IPS-18a (cell line): ENCODE measurements around the gene TUBB2A.
"Not testable (repeated sequence)": the region's sequence is repeated elsewhere in the genome, so short reads cannot be mapped to it uniquely, and the experiment has no call there.

Experiments
- H3K27ac ChIP-seq: one replicate; pipeline ENCODE4 v1.5.1; 2013; ENCODE audit warnings: low read length
- H3K27me3 ChIP-seq: one replicate; pipeline ENCODE4 v1.6.1; 2013; ENCODE audit warnings: mild to moderate bottlenecking, low read length; ENCODE audit not compliant: control insufficient read depth, insufficient read depth
- H3K36me3 ChIP-seq: one replicate; pipeline ENCODE4 v1.6.1; 2013; ENCODE audit warnings: low read depth, low read length; ENCODE audit not compliant: control insufficient read depth
- H3K4me1 ChIP-seq: one replicate; pipeline ENCODE4 v1.6.1; 2013; ENCODE audit warnings: low read depth, low read length; ENCODE audit not compliant: control insufficient read depth
- H3K4me3 ChIP-seq: one replicate; pipeline ENCODE4 v1.5.1; 2013; ENCODE audit warnings: low read length
- H3K9ac ChIP-seq: one replicate; pipeline ENCODE4 v1.6.1; 2013; ENCODE audit warnings: mild to moderate bottlenecking, low read length, moderate library complexity
- H3K9me3 ChIP-seq: one replicate; pipeline ENCODE4 v1.6.1; 2013; ENCODE audit warnings: low read depth, low read length; ENCODE audit not compliant: control insufficient read depth

Gene TUBB2A

DNA sequence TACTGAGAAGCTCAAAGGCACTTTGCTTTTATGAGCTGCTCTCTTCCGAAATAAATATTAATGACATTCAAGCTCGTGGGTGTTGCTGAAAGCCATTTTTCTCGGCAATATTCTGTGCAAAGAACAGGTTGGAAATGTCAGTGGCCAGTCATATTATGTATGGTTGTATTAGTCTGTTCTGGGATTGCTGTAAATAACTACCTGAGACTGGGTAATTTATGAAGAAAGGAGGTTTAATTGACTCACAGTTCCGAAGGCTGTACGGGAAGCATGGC, 38.0 kb upstream of the TUBB2A start:
- Histone ChIP-seq H3K9ac (no peak overlapping the region), H3K36me3 (no peaks in the 10 kb centered on the region), H3K4me1 (peaks cover 29% of the 10 kb centered on the region), H3K9me3 (no peaks in the 10 kb centered on the region), H3K27ac (no peak overlapping the region), H3K27me3 (no peaks in the 10 kb centered on the region), H3K4me3 (peak overlapping the region; percentile 2)

DNA sequence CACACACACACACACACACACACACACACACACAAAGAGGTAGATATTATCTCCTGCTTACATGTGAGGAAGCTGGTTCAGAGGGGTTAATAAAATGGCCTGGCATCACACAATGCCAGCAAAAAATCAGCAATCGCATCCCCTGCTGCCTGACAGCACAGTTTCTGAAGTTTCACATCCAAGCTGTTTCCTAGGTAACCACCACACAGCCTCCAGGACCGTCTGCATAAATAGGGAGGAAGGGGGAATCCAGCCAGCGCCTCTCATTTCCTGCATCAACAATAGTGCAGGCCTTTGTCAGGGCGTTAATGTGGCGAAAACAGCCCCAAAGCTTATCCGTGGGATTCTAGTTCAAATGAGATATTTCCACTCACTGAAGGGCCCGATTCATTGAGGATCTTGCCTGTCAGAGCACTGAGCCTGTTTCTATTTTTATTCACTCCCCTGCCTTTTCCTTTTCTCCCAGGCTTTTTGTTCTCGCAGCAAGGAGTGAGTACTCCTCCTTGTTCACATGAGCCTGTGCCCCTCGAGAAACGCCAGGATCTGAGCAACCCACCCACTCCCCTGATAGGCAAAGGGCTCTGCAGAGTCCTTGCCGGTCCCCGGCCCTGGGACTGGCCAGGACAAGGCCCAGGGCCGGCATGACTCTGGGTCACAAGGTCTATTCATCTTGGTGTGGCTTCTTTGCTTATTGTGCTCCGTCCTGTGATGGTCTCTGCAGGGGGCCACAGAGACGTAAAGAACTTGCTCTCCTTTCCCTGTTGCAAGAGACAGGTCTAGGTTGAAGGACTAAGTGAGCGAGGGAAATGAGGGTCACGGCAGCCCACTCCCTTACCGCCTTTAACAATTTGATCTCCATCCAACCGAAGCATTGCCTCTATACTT, 37.4 kb upstream of the TUBB2A start:
- Histone ChIP-seq H3K9ac (peak overlapping the region; percentile 51), H3K27ac (peak overlapping the region; percentile 48), H3K9me3 (no peaks in the 10 kb centered on the region), H3K27me3 (no peaks in the 10 kb centered on the region), H3K36me3 (no peaks in the 10 kb centered on the region), H3K4me1 (peaks cover 29% of the 10 kb centered on the region), H3K4me3 (peak overlapping the region; percentile 2)

DNA sequence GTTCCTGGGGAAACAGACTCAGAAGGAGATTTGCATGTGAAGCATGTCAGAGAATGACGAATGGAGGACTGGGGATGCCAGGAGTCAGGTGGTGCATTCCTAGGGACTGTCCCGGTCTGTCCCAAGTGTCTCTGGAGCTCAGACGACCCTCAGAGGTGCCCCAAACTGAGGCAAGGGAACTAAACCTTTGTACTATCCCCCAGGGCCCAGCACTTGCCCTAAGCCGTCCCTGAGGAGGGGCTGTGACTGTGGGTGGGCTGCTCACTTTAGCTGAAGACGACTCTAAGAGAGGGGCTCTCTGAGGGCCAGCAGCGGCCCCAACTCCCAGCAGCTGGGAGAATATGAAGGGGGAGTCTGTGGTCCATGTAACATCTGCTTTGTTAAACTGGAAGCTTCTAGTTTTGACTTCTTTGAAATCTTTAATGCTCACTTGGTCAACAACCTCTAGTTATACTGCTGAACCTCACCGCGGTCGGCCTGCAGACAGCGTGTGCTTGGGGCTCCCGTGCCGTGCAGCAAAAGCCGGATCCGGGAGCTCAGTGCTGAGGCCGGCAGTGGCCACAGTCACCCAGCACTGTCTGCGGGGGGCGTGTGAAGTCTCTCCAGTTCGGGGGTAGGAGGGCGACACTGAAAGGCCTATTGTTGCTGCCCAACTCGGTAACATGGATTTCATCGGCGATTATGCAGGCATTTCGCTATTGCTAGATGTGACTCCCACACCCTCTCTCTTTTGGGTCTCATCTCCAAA, 35.9 kb upstream of the TUBB2A start:
- no peaks in the 10 kb centered on the region for H3K27me3 ChIP-seq
- H3K4me1 ChIP-seq, result peaks cover 29% of the 10 kb centered on the region
- no peak overlapping the region for H3K4me3 ChIP-seq
- no peak overlapping the region for H3K9ac ChIP-seq
- no peak overlapping the region for H3K27ac ChIP-seq
- no peaks in the 10 kb centered on the region for H3K9me3 ChIP-seq
- no peaks in the 10 kb centered on the region for H3K36me3 ChIP-seq

DNA sequence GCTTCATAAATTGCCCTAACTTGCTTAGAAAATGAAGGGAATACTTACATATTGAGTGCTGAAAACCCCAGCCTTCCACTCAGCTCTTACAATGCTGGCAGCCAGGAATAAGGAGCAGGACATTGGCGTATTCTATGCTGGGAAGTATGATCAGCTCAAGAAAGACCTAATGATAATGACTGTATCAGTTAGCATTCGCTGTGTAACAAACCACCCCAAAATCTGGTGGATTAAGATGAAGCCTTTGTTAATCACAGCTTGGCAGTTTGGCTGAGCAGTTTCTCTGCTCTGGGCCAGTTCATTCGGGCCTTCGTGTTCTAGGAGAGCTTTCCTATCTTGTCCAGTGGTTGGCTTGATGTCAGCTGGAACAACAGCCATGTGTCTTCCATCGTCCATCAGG, 33.4 kb upstream of the TUBB2A start:
- Histone ChIP-seq H3K36me3 (no peaks in the 10 kb centered on the region), H3K4me1 (peaks cover 28% of the 10 kb centered on the region), H3K9me3 (no peaks in the 10 kb centered on the region), H3K27ac (no peak overlapping the region), H3K9ac (no peak overlapping the region), H3K27me3 (no peaks in the 10 kb centered on the region), H3K4me3 (no peak overlapping the region)

DNA sequence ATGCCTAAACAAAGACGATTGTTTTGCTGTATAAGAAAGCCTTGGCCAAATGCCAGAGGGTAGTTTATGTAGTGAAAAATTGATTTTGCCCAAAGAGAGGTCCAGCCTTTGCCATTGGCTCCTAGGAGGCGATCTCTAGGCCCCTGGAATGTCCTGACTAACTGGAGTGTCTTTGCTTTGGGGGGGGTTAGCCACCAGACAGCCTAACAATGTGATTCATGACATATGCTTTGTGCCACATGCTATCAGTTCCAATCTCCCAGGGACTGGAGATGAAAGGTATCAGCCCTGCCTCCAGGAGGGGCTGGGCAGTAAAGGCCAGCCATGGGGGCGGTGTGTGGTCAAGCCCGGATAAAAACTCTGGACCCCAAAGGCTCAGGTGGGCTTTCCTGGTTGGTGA, 32.7 kb upstream of the TUBB2A start:
- H3K36me3 ChIP-seq, result no peaks in the 10 kb centered on the region

DNA sequence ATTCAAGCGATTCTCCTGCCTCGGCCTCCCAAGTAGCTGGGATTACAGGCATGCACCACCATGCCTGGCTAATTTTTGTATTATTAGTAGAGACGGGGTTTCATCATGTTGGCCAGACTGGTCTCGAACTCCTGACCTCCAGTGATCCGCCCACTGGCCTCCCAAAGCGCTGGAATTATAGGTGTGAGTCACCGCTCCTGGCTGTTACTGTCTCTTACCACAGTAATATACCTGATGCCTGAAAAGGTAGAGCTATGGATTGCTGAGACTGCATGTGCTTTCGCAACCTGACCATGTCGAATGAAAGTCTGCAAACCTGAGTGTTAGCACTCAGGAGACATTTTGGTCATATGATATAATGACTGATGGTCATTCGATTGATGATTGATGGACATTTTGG, 31.8 kb upstream of the TUBB2A start:
- H3K36me3 ChIP-seq, H3K4me3 ChIP-seq, H3K27ac ChIP-seq, H3K9me3 ChIP-seq, H3K9ac ChIP-seq, H3K27me3 ChIP-seq: not testable (repeated sequence)
- peaks cover 12% of the 10 kb centered on the region for H3K4me1 ChIP-seq

More for the DNA sequence above, 32.7 kb upstream of the TUBB2A start:
- Histone ChIP-seq H3K4me1 (peaks cover 21% of the 10 kb centered on the region), H3K9ac (no peak overlapping the region), H3K4me3 (no peak overlapping the region), H3K27ac (no peak overlapping the region), H3K9me3 (no peaks in the 10 kb centered on the region), H3K27me3 (no peaks in the 10 kb centered on the region)

DNA sequence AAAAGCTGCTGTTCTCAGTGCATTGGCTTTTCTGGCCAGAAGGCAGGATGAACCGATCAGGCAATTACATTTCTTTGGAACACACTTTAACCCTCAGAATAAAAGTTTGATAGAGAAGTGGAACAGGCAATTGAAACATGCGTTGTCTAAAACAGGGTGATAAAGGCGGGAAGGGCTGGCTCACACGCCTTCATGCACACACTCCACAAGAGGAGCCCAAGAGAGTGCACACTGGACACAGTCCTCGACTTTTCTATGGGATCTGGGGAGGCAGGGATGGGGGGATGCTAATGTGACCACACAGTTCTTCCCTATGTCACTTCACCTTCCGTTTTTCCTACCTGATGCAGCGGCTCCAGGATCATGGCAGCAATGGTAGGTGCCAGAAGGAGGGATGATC, 30.9 kb upstream of the TUBB2A start:
- H3K9me3 ChIP-seq, result no peaks in the 10 kb centered on the region
- no peak overlapping the region for H3K9ac ChIP-seq
- no peaks in the 10 kb centered on the region for H3K27me3 ChIP-seq
- H3K27ac ChIP-seq, result no peak overlapping the region
- no peaks in the 10 kb centered on the region for H3K36me3 ChIP-seq
- H3K4me3 ChIP-seq, result no peak overlapping the region
- peaks cover 6% of the 10 kb centered on the region for H3K4me1 ChIP-seq

DNA sequence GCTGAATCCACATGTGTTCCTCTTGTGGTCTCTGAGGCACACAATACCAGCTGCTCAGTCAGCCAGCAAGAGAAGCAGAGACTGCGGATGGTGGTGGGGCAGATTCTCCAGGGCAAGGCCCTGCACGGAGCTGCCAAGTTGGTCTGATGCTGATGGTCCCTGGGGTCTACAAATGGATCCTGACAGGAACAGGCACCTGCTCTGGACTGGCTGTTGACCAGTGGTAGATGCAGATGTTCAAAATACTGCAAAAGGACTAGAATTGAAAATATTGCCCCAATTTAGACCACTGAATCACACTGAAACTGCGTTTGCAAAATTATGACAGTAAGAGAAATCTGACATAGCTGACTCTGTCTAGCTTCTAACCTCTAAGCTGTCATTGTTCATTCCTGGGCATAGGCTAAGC, 29.6 kb upstream of the TUBB2A start:
- Histone ChIP-seq H3K9ac (no peak overlapping the region), H3K4me1 (no peaks in the 10 kb centered on the region), H3K36me3 (no peaks in the 10 kb centered on the region), H3K4me3 (no peak overlapping the region), H3K27me3 (no peaks in the 10 kb centered on the region), H3K9me3 (no peaks in the 10 kb centered on the region), H3K27ac (no peak overlapping the region)

DNA sequence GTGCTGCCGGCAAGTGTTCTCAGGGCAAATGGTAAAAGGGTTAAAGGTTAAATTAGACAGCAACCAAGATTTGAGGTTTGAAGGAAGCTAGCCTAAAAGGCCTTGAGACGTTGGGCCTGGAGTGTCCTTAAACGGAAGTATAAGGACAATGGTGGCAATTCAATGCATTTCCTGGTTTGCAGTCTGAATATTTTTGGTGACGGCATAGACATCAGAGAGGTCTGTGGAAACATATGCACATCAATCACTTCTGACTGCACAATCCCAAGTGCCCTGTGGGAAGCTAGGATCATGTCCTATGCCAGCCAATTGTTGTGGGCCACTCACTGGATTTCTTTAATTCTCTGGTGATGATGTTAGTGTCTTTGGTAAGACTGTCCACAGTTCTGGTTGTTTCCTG, 25.7 kb upstream of the TUBB2A start:
- Histone ChIP-seq H3K4me1 (no peaks in the 10 kb centered on the region), H3K9ac (no peak overlapping the region), H3K36me3 (no peaks in the 10 kb centered on the region), H3K4me3 (no peak overlapping the region), H3K9me3 (no peaks in the 10 kb centered on the region), H3K27ac (no peak overlapping the region), H3K27me3 (no peaks in the 10 kb centered on the region)

DNA sequence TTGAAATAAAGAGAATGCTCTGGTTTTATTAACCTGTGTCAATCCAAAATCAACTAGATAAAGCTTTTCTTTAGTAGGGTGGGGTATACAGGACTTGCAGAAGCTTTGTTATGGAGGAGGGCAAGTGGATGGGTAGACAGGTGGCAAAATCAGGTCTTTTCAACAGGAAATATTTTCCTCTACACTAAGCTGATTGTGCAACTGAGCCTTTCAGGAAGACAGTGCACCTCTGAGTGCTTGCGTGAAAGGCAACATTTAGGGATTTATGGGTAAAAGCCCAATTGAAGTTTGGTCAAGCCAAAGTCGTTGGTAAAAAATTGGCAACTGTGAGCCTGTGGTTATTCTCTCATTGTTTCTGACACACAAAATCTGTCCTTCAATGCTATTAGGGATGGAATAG, 23.8 kb upstream of the TUBB2A start:
- no peaks in the 10 kb centered on the region for H3K36me3 ChIP-seq
- no peak overlapping the region for H3K27ac ChIP-seq
- no peaks in the 10 kb centered on the region for H3K27me3 ChIP-seq
- H3K9me3 ChIP-seq, result no peaks in the 10 kb centered on the region
- H3K9ac ChIP-seq, result no peak overlapping the region
- H3K4me1 ChIP-seq, result peaks cover 1% of the 10 kb centered on the region
- no peak overlapping the region for H3K4me3 ChIP-seq

DNA sequence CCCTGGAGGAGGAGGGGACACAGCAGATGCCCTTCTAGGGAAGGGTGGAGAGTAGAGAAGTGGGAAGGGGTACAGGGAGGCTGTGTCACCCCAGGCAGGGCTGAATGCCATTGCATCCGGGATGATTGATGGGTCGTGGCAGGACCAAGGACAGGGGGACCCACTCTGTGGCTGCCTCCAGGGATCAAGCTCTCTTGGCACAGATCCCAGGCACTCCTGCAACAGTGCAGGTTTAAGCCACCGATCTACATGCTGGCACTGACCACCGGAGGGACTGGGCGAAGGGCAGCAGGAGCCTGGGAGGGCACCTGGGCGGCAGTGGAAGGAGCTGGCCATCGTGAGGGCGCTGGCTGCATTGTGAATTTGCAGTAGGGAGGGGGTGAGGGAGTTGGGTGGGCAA, 22.6 kb upstream of the TUBB2A start:
- H3K36me3 ChIP-seq, result not testable (repeated sequence)
- H3K4me3 ChIP-seq, result peak overlapping the region; percentile 23

DNA sequence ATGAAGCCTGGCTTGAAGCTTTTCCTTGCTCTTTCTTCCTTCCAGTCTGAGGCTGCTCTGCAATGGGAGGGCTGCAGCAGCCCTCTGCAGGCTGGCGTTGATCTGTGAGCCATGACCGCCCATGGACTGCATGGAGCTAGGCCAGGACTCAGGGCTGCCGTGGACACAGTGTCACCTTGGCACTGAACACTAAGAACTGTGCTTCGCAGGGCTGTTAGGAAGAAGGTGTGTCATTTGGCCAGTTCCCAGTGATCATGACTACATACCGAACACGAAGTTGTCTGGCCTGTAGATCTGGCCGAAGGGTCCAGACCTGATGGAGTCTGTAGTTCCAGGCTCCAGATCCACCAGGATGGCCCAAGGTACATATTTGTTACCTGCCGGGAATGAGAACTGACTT, 21.3 kb upstream of the TUBB2A start:
- not testable (repeated sequence) for H3K27me3 ChIP-seq, H3K4me3 ChIP-seq, H3K9ac ChIP-seq, H3K27ac ChIP-seq, H3K36me3 ChIP-seq, H3K9me3 ChIP-seq
- peaks cover 14% of the 10 kb centered on the region for H3K4me1 ChIP-seq

More for the DNA sequence above, 22.6 kb upstream of the TUBB2A start:
- H3K9me3 ChIP-seq, H3K27ac ChIP-seq, H3K27me3 ChIP-seq, H3K9ac ChIP-seq: not testable (repeated sequence)
- H3K4me1 ChIP-seq, result peaks cover 13% of the 10 kb centered on the region
